ENCODE data around the gene NPB.
"Not testable (repeated sequence)": the region's sequence is repeated elsewhere in the genome, so short reads cannot be mapped to it uniquely, and the experiment has no call there.

Gene NPB

DNA sequence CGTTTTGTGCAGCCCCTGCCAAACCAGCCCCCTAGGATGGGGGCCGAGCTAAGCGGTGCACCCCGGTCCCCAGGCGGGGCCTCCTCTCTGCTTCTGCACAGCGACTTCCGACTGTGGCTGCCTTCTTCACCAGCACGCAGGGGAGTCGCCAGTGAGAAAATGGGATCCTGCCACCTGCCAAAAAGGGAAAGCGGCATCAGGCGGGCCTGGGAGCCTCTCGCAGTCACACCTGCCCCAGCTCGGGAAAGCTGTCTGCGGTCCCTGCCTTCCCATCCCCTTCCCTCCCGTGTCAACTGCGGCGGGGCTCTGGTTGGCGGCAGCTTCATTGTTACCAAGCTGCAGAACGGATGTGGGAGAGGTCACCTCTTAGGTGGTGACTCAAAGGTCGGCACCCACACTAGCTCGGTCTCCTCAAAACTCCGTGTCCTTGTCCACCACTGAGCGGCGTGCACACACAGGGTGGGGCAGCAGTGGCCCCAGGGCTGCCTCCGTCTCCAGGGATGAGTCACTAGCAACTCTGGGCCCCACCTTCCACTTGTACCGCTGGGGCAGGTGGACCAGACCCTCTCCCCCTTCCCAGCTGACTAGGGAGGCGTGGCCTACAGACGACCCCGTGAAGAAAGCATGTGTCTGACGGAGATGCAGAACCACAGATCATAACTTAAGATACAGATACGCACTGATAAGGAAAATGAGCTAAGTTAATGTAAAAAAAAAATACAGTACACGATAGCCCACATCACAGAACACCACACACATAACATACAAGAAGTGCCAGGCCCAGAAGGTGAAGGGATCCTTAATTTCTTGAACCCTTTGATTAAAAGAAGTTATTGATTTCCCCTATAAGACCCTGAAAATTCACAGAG lies 10.6 kb downstream of the NPB start:
- DNase-seq = no peak

DNA sequence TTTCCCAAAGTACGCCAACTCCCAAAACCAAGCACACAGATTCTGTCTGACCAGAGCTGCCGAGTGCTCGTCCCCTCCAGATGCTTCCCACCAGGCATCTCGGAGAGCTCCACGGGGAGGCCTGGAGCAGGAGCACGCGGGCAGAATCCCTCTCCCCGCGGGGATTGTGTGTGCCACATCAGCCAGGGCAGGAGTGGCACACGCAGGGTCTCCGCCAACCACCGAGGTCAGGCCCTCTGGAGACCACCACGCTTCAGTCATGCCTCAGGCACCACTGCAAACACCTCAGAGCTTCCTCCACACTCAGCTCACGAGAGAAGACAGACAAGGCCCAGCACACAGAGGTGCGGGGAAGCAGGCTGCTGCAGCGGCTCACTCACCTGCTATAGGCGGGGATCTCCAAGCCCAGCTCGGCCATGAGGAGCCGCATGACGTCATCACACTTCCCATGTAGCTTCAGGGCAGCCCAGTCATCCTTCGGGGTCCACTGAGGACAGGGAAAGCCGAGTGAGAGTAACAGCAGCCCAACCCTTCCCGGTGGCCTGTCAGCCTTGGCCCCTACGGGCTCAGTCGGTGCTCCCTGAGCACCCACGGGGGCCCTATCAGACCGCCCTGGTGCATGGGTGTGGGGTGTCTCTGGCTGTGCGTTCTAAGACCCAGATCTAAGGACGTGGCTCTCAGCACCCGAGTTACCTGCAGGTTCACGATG lies 11.5 kb downstream of the NPB start:
- no peak for DNase-seq

GRCh38 chr17:81914103-81914850 lies 12.2 kb downstream of the NPB start:
- no peak for DNase-seq

DNA sequence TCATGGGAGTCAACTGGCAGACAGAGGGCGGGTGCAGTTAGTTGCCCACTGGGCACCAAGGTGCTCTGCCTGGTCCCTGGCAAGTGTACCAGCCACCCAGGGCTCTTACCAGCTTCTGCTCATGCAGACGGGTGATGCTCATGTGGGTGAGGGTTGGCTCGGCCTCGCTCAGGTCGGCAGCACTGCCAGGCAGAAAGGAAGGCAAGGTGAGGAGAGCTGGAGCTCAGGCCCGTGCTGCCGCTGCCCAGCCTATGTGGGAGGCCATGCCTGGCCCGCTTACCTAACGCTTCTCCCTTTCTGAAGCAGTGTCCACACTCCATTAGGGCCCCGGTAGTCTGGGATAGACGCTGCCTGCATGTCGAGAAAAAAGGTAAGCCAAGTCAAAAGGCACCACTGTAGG lies 13.3 kb downstream of the NPB start:
- DNase-seq = no peak

DNA sequence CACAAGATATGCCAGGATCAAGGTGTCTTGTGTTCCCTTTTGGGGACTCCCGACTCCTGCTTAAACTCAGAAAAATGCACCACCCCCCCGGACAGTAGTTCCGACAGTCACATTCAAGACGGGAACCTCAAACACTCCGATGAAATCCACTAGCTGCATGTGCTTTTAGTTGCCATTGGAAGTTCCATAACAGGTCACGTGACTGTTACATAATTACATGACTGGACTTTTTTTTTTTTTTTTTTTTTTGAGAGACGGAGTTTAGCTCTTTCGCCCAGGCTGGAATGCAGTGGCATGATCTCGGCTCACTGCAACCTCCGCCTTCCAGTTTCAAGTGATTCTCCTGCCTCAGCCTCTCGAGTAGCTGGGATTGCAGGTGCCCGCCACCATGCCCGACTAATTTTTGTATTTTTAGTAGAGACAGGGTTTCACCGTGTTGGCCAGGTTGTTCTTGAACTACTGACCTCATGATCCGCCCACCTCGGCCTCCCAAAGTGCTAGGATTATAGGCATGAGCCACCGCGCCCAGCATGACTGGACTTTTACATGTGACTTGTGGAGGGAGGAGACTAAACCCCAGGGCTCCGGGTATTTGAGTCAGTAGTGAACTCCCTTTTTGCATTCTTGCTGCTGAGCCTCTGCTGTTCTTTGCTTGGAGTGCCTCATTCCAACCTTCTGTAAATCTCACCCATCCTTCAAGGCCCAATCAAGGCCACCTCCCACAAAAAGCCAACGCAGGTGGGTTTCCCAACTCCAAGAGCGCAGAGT lies 14.4 kb downstream of the NPB start:
- no peak for DNase-seq

GRCh38 chr17:81917565-81918332 lies 15.7 kb downstream of the NPB start, which contains the start of gene SIRT7:
TSS of gene SIRT7 (minus strand) at chr17:81918176. CDS start at chr17:81918131, 45 bp downstream.
- DNase-seq = peak; percentile 72 to 85

DNA sequence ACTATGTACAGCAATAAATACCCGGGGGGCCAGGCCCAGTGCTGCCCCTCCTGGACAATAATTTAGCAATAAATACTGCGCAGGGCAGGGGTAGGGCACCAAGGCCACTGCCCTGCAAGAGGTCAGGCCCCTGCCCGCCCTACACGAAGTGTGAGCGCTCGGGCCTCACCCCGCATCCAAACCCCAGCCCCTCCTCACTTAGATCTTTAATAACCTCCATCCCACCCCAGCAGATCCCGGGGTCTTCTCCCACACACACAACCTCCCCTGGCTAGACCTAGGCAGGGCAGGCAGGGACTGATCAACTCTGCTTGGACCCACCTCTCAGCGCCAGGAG lies 16.3 kb downstream of the NPB start:
- DNase-seq = not testable (repeated sequence)

DNA sequence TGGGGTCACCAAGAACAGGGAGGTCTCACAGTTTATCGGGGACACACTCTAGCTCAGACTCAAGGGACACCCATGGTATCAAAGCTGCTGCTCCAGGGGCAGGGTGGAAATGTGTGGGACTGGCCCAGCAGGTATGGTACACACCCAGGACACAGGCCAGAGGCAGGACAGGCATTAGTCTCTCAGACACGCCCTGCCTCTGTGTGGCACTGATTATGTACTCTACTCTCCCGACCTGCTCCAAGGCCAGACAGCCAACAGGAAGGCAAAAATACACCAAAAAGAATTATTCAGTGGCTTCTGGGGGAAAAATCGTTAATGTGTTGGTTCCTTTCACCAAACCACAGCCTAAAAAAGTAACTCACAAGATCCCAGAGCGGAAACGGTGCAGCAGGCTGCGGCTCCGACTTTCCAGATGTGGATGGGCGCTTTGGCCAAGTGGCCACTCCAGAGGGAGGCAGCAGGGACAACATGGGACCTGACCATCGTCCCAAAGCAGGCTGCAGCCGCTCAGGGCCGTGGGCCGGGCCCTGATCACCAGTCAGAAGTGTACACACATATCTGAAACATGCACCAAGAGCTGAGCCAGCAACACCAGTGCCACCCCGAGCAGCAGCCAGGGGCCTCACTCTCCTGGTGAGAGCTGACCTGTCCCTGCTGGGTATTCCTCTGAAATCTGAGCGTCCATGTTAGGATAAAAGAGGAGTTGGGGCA lies 17.0 kb downstream of the NPB start:
- no peak for DNase-seq

DNA sequence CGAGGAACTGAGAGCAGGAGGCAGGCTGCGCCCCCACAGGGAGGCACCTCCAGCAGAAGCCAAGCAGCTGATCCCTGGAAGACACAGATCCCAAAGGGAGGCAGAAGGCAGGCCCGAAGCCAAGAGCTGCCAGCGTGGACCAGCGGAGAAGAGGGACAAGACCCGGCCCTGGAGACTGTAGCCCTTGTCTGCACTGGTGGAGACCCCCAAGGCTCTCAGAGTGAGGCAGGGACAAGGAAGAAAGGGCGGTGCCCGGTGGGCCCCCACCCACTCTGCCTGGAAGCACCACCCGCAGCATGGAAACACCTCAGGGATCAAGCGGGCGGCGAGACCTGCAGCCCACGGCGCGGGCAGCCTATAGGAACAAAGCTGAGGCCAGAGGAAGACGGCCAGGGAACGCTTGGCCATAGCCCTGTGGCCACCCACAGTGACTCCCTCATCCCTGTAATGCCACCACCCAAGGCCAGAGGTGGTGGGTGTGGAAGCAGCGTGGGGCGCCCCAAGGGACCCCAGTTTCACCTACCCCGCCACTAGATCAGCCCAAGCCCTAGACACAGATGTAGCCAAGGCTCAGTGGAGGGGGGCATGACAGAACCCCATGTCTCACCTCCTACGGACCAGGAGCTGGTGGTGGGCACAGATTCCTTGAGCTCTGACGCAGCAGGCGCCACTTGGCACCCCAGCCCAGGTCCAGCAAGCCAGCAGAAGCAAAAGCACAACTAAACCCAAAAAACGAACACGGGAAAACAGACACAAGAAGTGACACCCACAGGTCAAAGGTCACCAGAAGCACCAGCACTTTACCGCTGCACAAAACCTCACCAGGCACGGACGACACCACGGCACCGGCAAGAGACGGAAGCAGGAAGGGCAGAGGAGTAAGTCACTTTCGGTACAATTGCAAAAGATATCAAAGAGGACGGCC lies 18.8 kb downstream of the NPB start:
- no peak for DNase-seq

GRCh38 chr17:81921537-81921862 lies 19.5 kb downstream of the NPB start:
- DNase-seq = no peak

GRCh38 chr17:81921996-81922565 lies 20.0 kb downstream of the NPB start:
- DNase-seq = no peak

- DNase-seq = no peak
These were observed 20.7 kb downstream of the NPB start for GRCh38 chr17:81922566-81923301.

DNA sequence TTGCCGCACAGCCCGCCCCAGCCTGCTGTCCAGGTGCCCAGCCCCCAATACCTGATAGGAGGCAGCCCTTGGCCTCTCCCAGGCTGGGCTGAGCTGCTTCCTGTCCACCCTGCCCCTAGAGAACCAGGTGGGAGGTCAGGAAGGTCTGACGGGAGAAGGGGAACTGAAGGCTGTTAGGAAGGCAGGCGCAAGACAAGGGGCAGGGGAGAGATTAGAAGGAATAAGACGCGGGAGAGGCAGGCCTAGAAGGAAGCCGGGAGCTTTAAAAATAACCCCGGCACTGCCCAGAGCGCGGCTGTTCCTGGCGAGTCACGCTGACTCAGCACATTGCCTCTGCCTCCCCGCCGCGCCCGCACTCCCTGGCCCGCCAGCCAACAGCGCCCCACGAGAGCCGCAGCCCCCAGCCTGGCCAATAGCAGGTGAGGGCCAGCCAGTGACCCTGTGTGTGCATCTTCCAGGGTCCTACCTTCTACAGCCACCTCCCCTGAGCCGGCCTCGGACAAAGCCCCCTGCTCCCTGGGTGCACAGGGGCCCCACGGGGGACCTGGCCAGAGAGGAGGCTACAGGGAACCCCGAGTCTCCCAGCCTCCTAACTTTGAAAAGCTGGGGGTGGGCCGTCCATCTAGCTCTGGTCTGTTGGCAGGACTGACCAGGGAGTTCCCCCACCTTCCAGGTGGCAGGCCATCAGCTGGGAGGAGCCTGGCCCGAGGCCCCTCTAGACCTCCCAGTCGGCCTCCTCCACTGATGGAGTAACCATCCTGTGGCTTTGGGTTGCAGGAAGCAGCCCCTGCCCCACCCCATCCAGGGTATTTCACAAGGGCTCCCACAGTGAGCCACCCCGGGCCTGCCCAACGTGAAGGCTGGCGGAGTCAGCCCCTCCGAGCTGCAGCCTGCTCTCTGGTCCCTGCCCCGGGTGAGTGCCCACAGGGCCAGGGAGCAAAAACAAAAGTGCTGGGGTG lies 21.5 kb downstream of the NPB start:
- DNase-seq = peak; percentile 73 to 89

DNA sequence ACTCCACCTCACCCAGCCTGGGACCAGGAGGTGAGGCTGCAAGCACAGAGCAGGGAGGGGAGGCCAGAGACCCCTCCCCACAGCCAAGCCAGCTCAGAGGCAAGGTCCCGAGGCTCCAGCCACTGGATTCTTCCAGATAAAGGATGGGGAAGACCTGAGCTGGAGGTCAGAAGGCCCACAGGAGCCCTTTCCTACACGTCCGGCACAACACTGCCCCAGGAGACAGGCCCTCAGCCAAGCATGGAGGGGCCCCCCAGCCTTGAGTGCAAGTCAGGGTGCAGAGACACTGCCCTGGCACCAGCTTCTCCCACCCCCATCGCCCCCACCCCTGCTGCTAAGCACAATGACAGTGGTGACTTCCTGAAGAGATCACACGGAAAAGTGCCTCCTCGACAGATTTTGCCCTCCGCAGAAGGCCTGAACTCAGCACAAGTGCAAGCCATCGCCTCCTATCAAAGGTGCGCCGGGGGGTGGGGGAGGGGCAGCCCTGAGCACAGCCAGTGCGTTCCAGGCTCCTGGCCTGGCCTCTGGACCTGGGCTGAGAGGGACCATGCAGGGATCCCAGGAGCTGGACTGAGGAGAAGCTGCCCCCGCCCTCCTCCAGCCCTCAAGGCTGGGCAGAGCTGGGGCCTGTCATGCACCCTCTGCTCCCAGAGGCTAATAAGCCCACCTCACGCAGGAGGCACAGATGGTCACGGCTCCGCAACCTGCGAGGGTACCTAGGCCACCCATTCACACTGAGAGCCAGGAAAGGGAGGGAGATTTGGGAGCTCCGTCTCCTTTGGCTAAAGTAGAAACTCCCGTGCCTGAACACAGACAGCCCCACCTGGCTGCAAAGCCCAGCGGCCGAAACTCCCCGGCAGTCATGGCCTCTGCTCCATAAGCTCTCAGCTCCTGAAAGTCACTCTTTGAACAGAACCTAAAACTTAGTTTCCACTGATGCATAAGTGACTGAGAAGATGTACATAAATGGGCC lies 22.8 kb downstream of the NPB start:
- DNase-seq = no peak

- DNase-seq = no peak
These were observed 23.9 kb downstream of the NPB start for GRCh38 chr17:81925860-81926450.

DNA sequence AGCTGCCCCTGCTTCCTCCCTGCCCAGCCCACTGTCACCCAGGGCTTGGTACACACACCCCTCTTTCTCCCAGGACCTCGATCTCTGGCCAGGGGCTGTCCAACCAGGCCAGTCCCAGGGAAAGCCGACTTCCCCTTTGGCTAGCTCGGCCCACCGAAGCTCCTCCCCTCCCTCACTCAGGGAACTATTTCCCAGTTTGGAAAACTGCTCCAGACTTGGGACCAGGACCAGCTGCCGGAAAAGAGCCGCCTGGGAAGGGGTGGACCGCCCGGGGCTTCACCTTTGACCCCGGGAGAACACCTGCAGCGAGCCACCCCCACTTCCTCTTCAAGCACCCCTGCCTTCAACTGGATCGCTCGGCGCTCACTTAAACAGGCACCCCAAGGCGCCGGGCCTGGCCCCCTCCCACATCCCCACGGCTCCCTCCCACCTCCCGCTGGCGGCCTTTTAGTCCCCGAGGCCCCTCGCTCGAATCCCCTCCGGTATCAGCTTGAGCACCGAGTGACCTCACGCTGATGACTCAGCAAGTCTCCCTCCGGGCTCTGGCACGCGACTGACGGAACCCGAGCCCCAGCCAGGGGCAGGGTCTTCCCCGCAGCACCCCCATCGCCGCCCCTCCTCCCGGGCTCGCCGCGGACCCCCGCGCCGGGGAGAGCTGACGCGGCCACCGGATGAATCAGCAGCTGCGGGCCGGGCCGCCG lies 24.6 kb downstream of the NPB start:
- peak; percentile 69 to 70 for DNase-seq

Measured in bone marrow (tissue), 2 donors.